GM12878 (cell line): ENCODE results near the gene RAB26. TPM values are rescaled to one million over a fixed set of nuclear protein-coding genes. Genes with fewer than 3 reads are reported as not detected.

ENCODE experiments used
- ATAC-seq: fragments of 200-7000 bp; cut with Tn5 transposase; 3 replicates; pipeline ENCODE4 v1.9.1; 2020; ENCODE audit warnings: mild to moderate bottlenecking, moderate library complexity
- BruUV-seq: library from RNA; stranded (reverse); fragments of 400-500 nt; replicated peaks from 2 replicates; lab custom pipeline; 2021; lab: Mats Ljungman, UMichigan
- CTCF ChIA-PET: fragments of 300-600 bp; sonication (Branson Sonifier 250); formaldehyde crosslinking; extraction: SDS; loops from one replicate; lab custom pipeline; 2021; ENCODE audit warnings: inconsistent platforms; lab: Yijun Ruan, JAX
- POLR2A ChIA-PET: fragments of 350-600 bp; formaldehyde crosslinking; extraction: SDS; loops from one replicate; lab custom pipeline; 2021; ENCODE audit warnings: inconsistent platforms; lab: Charles Lee
- RAD21 ChIA-PET: fragments of 300-600 bp; sonication (Branson Sonifier 250); formaldehyde crosslinking; loops from one replicate; lab custom pipeline; 2023; ENCODE audit warnings: antibody characterized with exemption; ENCODE audit not compliant: unreplicated experiment; lab: Charles Lee
- SMC1A ChIA-PET: fragments of 300-600 bp; sonication (Branson Sonifier 250); formaldehyde crosslinking; loops from one replicate; lab custom pipeline; 2023; ENCODE audit not compliant: unreplicated experiment, uncharacterized antibody; lab: Charles Lee
- DNase-seq: peaks from one replicate; pipeline ENCODE4 v3.0.0-alpha.2; 2011; ENCODE audit warnings: low read depth, low spot score
- FAIRE-seq: peaks from 3 replicates; lab custom pipeline; 2011; peaks lifted over from hg19 to GRCh38; lab: Jason Lieb, UNC
- H2AFZ ChIP-seq: 2 replicates; pipeline ENCODE4 v1.6.0; 2011; ENCODE audit warnings: low read depth, low read length, control low read depth; ENCODE audit not compliant: control insufficient read depth
- H3K27ac ChIP-seq: 2 replicates; pipeline ENCODE4 v1.5.1; 2011; ENCODE audit warnings: control low read depth; ENCODE audit not compliant: control insufficient read depth, insufficient read depth
- H3K27me3 ChIP-seq, 2 experiments: replicated peaks in 1 of 2; 2 replicates each; pipeline versions ENCODE4 v1.6.0 to v1.6.1; 2011; ENCODE audit warnings: low read length in 1 of 2; ENCODE audit not compliant: control insufficient read depth in 2 of 2, insufficient read depth in 2 of 2
- H3K36me3 ChIP-seq, 2 experiments: 2 replicates each; pipeline ENCODE4 v1.5.1; 2011; ENCODE audit warnings: low read length in 1 of 2; ENCODE audit not compliant: control insufficient read depth in 2 of 2, insufficient read depth in 2 of 2
- H3K4me1 ChIP-seq: 2 replicates; pipeline ENCODE4 v1.6.1; 2011; ENCODE audit warnings: mild to moderate bottlenecking, low read length, moderate library complexity, mixed read lengths; ENCODE audit not compliant: control insufficient read depth, insufficient read depth
- H3K4me2 ChIP-seq: 2 replicates; pipeline ENCODE4 v1.6.0; 2011; ENCODE audit warnings: control low read depth; ENCODE audit not compliant: control insufficient read depth, insufficient read depth
- H3K4me3 ChIP-seq: fragments of 200-600 bp; sonication (generic); 2 replicates; pipeline ENCODE4 v1.5.1; 2016
- H3K79me2 ChIP-seq: 2 replicates; pipeline ENCODE4 v1.6.0; 2011; ENCODE audit warnings: low read length; ENCODE audit not compliant: control insufficient read depth, insufficient read depth
- H3K9ac ChIP-seq: 2 replicates; pipeline ENCODE4 v1.8.0; 2011; ENCODE audit warnings: low read length, control low read depth, mixed read lengths; ENCODE audit not compliant: control insufficient read depth, insufficient read depth
- H3K9me3 ChIP-seq: replicated peaks from 3 replicates; pipeline ENCODE4 v1.5.1; 2011; ENCODE audit warnings: mild to moderate bottlenecking, low read length; ENCODE audit not compliant: control insufficient read depth, insufficient read depth
- H4K20me1 ChIP-seq: 2 replicates; pipeline ENCODE4 v1.6.0; 2011; ENCODE audit not compliant: control insufficient read depth, insufficient read depth
- FOS ChIP-seq: IDR thresholded peaks from 3 replicates; pipeline ENCODE4 v1.6.1; 2011; ENCODE audit warnings: borderline replicate concordance; ENCODE audit not compliant: insufficient read length; ENCODE audit errors: extremely low read depth
- FOXM1 ChIP-seq: IDR thresholded peaks from 2 replicates; pipeline ENCODE4 v1.6.1; 2012; ENCODE audit warnings: low read depth, mild to moderate bottlenecking, inconsistent platforms, low read length, moderate library complexity
- HDAC2 ChIP-seq: fragments of 200-600 bp; sonication (generic); IDR thresholded peaks from 2 replicates; pipeline ENCODE4 v1.6.1; 2017
- IRF5 ChIP-seq: fragments of 450-650 bp; IDR thresholded peaks from 2 replicates; pipeline ENCODE4 v1.6.1; 2017; ENCODE audit warnings: borderline replicate concordance
- NR2C1 ChIP-seq: fragments of 450-650 bp; IDR thresholded peaks from 2 replicates; pipeline ENCODE4 v1.6.1; 2017; ENCODE audit warnings: antibody characterized with exemption, mild to moderate bottlenecking, moderate library complexity
- PBX3 ChIP-seq: IDR thresholded peaks from 2 replicates; pipeline ENCODE4 v1.6.1; 2011; ENCODE audit warnings: mild to moderate bottlenecking, low read depth, low read length, moderate library complexity; ENCODE audit not compliant: insufficient replicate concordance
- POLR2AphosphoS5 ChIP-seq: IDR thresholded peaks from 2 replicates; pipeline ENCODE4 v1.6.1; 2011; ENCODE audit warnings: mild to moderate bottlenecking, low read length, inconsistent platforms
- RAD21 ChIP-seq: IDR thresholded peaks from 2 replicates; pipeline ENCODE4 v1.6.1; 2011; ENCODE audit warnings: mild to moderate bottlenecking, low read depth, low read length, moderate library complexity; ENCODE audit not compliant: insufficient read depth
- RFX5 ChIP-seq: IDR thresholded peaks from 2 replicates; pipeline ENCODE4 v1.6.1; 2011; ENCODE audit warnings: low read depth, low read length, improper control_type of control experiment
- SIX5 ChIP-seq: IDR thresholded peaks from 2 replicates; pipeline ENCODE4 v1.6.1; 2011; ENCODE audit warnings: mild to moderate bottlenecking, low read depth, low read length, moderate library complexity; ENCODE audit not compliant: severe bottlenecking
- SMARCA5 ChIP-seq: fragments of 450-650 bp; IDR thresholded peaks from 2 replicates; pipeline ENCODE4 v1.6.1; 2017; ENCODE audit warnings: mild to moderate bottlenecking
- TCF7 ChIP-seq: IDR thresholded peaks from 2 replicates; pipeline ENCODE4 v1.6.1; 2014; ENCODE audit warnings: antibody characterized with exemption, borderline replicate concordance
- WGBS: methylation state at CpG from one replicate; pipeline ENCODE4 v1.1.6; 2016; ENCODE audit warnings: low lambda C conversion rate; ENCODE audit not compliant: insufficient replicate concordance, insufficient coverage; ENCODE audit errors: missing lambda C conversion rate; 5-methylcytosine and 5-hydroxymethylcytosine counted together
- in situ Hi-C: fragments of 300-500 bp; cut with MboI; formaldehyde crosslinking; loops from 9 replicates; pipeline ENCODE4 v1.14.3; 2018; ENCODE audit warnings: mixed read lengths
- intact Hi-C: fragments of 100-400 bp; cut with micrococcal nuclease; formaldehyde crosslinking; loops from one replicate; pipeline ENCODE4 v1.14.2; 2022; ENCODE audit not compliant: unreplicated experiment
- polyA plus RNA-seq, 11 experiments: library from polyadenylated mRNA; depleted of rRNA in 4 of 11; unstranded in 6 of 11; stranded (reverse) in 5 of 11; fragments of >200 nt; fragmentation: Nextera tagmentation in 4 of 11; fragmentation: Illumina TruSeq in 1 of 11; extraction: Ambion mirVana in 4 of 11; extraction: Trizol in 1 of 11; gene quantifications; 1 replicate in 1 of 11; 2 replicates in 10 of 11; pipeline versions ENCODE4 v1.2.1 to v1.2.3, GENCODE V29; 2011 to 2016; ENCODE audit warnings: inconsistent platforms in 2 of 11, missing spikeins in 2 of 11, low read depth in 1 of 11
- total RNA-seq, 4 experiments: library from RNA; depleted of rRNA in 3 of 4; stranded (reverse); fragments of >200 nt in 3 of 4; fragmentation: Illumina TruSeq in 1 of 4; extraction: Trizol in 1 of 4; gene quantifications; 2 replicates each; pipeline versions ENCODE4 v1.2.1 to v1.2.3, GENCODE V29; 2013 to 2021

The RAB26 gene
- total and polyA plus RNA-seq, 10 of the 15 experiments (the other 5 are each of a cell fraction or from before 2014, with no cell fraction given), result 0.13 to 4.5 (median 0.33) TPM; not detected in 1

- Histone ChIP-seq H4K20me1 (no peaks in the 10 kb centered on the region), H3K9me3 (no peaks in the 10 kb centered on the region), H3K79me2 (no peaks in the 10 kb centered on the region), H3K4me3 (no peak overlapping the region), H3K27me3 (no peaks in the 10 kb centered on the region), H3K4me1 (no peaks in the 10 kb centered on the region), H3K9ac (no peak overlapping the region), H3K4me2 (no peak overlapping the region)
- DNase-seq (no peak), ATAC-seq (no peak)
- 92% methylated on average over 3 of the region's 4 CpGs for WGBS
- SMC1A ChIA-PET, result no interaction called here
- intact Hi-C loops, result no loop called here
- no TSS peak for BruUV-seq
- RAD21 ChIA-PET, result no interaction called here
- POLR2A ChIA-PET, result no interaction called here
- TF ChIP-seq HDAC2 (no peak), SIX5 (no peak), RAD21 (no peak)
- TF ChIP-seq, all 136 proteins: peak for 0
- peaks cover 7 to 11% of the 10 kb centered on the region in 2 experiments; a peak in 3 of 4 replicates for H3K36me3 ChIP-seq
- in situ Hi-C loops, result no loop called here
- no peak overlapping the region for H2AFZ ChIP-seq
- H3K27ac ChIP-seq, result no peak overlapping the region
- no peak for FAIRE-seq
- CTCF ChIA-PET, result no interaction called here
Observed at GRCh38 chr16:2173916-2174315, 25.5 kb downstream of the RAB26 start.

- ChIA-PET CTCF (no interaction called here), POLR2A (interaction anchor here (0.6 kb wide), 1 partner anchor 415 kb away, joined by 5 read pairs; no protein-coding TSS in a partner anchor), SMC1A (no interaction called here), RAD21 (no interaction called here)
- Histone ChIP-seq H3K36me3 (peaks cover 7 to 11% of the 10 kb centered on the region in 2 experiments; a peak in 3 of 4 replicates), H3K9ac (no peak overlapping the region), H3K27me3 (no peaks in the 10 kb centered on the region), H3K4me2 (no peak overlapping the region), H4K20me1 (no peaks in the 10 kb centered on the region), H3K9me3 (no peaks in the 10 kb centered on the region), H2AFZ (no peak overlapping the region), H3K4me3 (no peak overlapping the region), H3K27ac (no peak overlapping the region), H3K79me2 (no peaks in the 10 kb centered on the region), H3K4me1 (no peaks in the 10 kb centered on the region)
- over 99% methylated on average over 20 of the region's 21 CpGs for WGBS
- FAIRE-seq, result no peak
- in situ Hi-C loops (no loop called here), intact Hi-C loops (no loop called here)
- BruUV-seq, result no TSS peak
- no peak for ATAC-seq
- no peak for DNase-seq
- TF ChIP-seq NR2C1 (no peak), TCF7 (no peak), FOS (no peak), IRF5 (no peak), POLR2AphosphoS5 (no peak), FOXM1 (no peak), RFX5 (no peak), PBX3 (no peak), SMARCA5 (no peak)
Observed at GRCh38 chr16:2174396-2175131, 26.1 kb downstream of the RAB26 start.
